Cardiac atrium fibroblast (primary cell): ENCODE results near the gene HP1BP3. TPM values are rescaled to one million over a fixed set of nuclear protein-coding genes. Genes with fewer than 3 reads are reported as not detected.

Experiments
- total RNA-seq: library from RNA; depleted of rRNA; stranded (reverse); fragments of >200 nt; gene quantifications from 2 replicates; pipeline ENCODE4 v1.2.3, GENCODE V29; 2015

Gene HP1BP3, protein sequence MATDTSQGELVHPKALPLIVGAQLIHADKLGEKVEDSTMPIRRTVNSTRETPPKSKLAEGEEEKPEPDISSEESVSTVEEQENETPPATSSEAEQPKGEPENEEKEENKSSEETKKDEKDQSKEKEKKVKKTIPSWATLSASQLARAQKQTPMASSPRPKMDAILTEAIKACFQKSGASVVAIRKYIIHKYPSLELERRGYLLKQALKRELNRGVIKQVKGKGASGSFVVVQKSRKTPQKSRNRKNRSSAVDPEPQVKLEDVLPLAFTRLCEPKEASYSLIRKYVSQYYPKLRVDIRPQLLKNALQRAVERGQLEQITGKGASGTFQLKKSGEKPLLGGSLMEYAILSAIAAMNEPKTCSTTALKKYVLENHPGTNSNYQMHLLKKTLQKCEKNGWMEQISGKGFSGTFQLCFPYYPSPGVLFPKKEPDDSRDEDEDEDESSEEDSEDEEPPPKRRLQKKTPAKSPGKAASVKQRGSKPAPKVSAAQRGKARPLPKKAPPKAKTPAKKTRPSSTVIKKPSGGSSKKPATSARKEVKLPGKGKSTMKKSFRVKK
- 124 and 147 TPM in 2 replicates for total RNA-seq

DNA sequence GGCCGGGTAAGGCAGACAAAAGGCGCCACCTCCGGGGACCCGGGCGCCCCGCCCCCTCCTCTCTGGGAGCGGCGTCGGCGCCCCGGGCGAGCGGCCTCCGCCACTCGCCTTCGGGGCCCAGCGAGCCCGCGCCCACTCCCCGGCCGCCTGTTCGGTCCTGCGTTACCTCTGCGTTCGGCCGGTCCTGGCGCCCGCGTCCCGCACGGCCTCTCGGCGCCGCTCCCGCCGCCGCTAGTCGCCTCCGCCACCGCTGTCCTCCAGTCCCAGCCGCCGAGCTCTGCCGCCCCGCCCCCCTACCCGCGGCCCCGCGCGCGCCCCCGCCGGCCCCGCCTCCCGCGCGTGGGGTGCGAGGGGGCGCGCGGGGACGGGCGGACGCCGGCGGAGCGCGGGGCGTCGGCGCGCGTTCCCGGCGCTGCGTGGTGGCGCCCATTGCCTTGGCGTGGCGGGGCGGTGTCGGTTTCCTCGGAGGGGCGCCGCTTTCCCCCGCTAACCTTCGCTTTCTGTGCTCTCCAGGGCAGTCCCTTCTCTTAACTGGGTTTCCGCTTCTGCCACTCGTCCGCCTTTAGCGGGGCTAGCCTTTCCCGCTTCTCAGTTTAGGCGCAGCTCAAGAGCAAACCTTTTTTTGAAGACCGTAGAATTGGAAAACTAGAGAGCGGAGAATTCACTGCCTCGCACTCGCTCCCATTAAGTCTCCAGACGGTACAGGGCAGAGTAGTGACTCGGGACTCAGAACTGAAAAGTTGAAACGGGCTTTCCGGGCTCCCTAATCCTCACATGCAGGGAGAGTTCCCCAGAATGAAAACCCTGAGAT, at the start of gene HP1BP3:
Gene HP1BP3, minus strand, starts transcription at position 279 of the 811 bp plus-strand sequence. CDS start 6,867 bp downstream, outside the sequence.

DNA sequence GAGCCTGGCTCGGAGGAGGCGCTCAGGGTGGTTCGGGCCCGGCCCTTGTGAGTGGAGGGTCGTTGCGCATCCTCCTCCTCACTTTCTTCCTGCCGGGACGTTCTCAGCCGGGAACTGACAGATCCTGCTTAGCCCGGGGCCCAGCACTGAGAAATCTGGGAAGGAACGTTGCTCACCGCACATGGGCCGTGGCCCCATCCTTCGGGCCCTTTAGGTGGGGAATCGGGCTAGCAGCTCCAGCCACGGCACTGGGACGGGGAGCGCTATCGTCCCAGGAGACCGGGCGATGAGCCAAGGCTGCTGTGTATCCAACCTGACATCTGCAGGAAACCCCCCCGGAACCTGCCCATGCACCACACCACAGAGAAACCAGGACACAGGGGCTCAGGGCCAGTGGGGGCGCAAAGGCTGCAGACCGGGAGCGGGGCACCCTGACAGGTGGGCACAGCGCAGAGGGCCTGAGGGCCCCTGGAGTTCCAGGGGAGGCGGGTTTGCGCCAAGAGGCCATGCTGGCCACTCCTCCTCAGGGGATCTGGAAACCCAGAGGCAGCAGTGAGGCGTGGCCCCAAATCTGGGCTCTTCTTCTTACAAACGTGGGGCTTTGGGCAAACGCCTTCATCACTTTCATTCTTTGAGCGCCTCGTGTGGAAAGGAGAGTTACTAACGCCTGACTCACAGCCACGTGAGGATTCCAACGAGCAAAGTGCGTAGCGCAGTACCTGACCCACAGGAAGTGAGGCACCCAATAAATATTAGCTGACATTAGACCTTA, 54.3 kb downstream of the HP1BP3 start, which contains the start of gene SH2D5:
Gene SH2D5, minus strand, starts transcription at position 116 of the 772 bp plus-strand sequence. CDS start 4,659 bp downstream, outside the sequence.

DNA sequence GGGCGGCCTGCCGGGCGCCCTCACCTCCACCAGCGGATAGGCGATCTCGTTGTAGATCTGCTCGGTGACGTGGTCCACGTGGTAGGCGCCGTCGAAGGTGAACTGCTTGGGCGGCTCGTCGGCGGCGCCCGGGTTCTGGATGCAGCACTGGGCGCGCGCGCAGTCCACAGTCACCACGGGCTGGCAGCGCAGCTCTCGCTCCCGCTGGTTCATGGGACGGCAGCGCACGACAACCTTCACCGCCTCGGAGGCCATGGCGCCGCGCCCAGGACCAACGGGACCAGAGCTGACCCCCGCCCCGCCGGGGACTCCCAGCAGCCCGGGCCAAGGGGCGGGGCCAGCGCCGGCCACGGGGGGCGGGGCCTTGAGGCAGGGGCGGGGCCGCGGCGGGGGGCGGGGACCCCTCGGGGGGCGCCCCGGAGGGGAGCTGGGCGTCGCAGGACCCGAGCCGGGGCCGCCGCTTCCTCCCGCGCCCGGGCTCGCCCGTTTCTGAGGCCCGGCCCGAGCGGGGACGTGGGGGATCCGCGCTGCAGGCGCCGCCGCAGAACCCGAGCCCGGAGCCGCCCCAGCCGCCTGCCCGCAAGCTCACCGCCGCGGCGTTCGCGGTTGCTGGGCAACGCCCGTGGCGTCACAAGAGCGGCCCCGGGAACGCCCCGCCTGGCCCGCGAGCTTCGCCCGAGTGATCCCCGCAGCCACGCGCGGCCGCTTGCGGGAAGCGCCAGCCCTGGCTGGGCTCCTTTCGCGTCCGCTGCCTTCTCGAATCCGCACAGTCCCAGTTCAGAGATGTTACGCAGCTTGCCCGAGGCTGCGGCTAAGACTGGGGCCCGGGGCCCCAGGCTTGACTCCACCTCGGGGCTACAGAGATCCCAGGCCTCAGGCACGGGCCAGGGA, 69.4 kb downstream of the HP1BP3 start, which contains the start of gene KIF17:
Gene KIF17, minus strand, starts transcription at position 556 of the 891 bp plus-strand sequence. Its CDS starts 301 bp downstream, at position 255.

Other genes with a start within 250 kb of the HP1BP3 start
- 0.32 TPM in 1 of 2 replicates, not detected in the other for gene FAM43B, start 234.7 kb downstream of the HP1BP3 start, total RNA-seq
- 1.6 TPM in 1 of 2 replicates, not detected in the other for gene CDA, start 198.2 kb downstream of the HP1BP3 start, total RNA-seq
- 56.5 and 73.4 TPM in 2 replicates for gene PINK1, start 153.8 kb downstream of the HP1BP3 start, total RNA-seq
- gene DDOST, start 125.9 kb downstream of the HP1BP3 start, total RNA-seq = 405 and 439 TPM in 2 replicates
- gene KIF17, start 69.3 kb downstream of the HP1BP3 start, total RNA-seq = 0.81 TPM in 1 of 2 replicates, not detected in the other
- 0.54 and 1.3 TPM in 2 replicates for gene SH2D5, start 54.6 kb downstream of the HP1BP3 start, total RNA-seq